Suprapubic skin (tissue), 4 donors: ENCODE data around the gene HMG20B.

Experiments
- CTCF ChIP-seq, 2 donors: fragments of 200-600 bp in 1 of 2; fragments of 450-650 bp in 1 of 2; sonication (generic) in 1 of 2; IDR thresholded peaks; one replicate each; pipeline ENCODE4 v1.5.1; 2016 to 2019; ENCODE audit warnings: antibody characterized with exemption in 2 of 2, mild to moderate bottlenecking in 1 of 2, moderate library complexity in 1 of 2
- EP300 ChIP-seq: sonication (generic); formaldehyde crosslinking; IDR thresholded peaks from one replicate; pipeline ENCODE4 v1.6.1; 2017; ENCODE audit warnings: antibody characterized with exemption
- POLR2A ChIP-seq, 2 donors: fragments of 450-650 bp; IDR thresholded peaks; one replicate each; pipeline ENCODE4 v1.6.1; 2017; ENCODE audit warnings: antibody characterized with exemption in 2 of 2, mild to moderate bottlenecking in 2 of 2, moderate library complexity in 2 of 2
- POLR2AphosphoS5 ChIP-seq, 3 donors: sonication (generic); formaldehyde crosslinking; IDR thresholded peaks; one replicate each; pipeline ENCODE4 v1.6.1; 2017; ENCODE audit warnings: antibody characterized with exemption in 3 of 3

DNA sequence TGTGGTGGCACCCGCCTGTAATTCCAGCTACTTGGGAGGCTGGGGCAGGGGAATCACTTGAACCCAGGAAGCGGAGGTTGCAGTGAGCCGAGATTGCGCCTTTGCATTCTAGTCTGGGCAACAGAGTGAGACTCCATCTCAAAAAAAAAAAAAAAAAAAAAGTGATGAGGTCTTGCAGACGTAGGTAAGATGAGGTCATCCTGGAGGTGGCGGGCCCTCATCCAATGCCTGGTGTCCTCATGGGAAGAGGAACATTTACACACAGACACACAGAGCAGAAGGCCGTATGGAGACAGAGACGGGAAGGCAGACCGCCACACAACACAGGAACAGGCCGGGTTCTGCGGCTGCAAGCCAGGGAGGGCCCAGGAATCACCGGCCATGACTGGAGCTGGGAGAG, 49.5 kb downstream of the HMG20B start:
- no peak for TF ChIP-seq CTCF (IDR thresholded peaks at IDR 0.05)
- no peak for TF ChIP-seq EP300
- TF ChIP-seq POLR2AphosphoS5 (IDR thresholded peaks at IDR 0.05), result no peak
- no peak for TF ChIP-seq POLR2A (IDR thresholded peaks at IDR 0.05)
